SK-N-MC (cell line): ENCODE data around the gene CEP290.

Source experiments
- EZH2 ChIP-seq: fragments of 200-600 bp; sonication (generic); IDR thresholded peaks from one replicate; pipeline ENCODE4 v1.6.1; 2017; ENCODE audit warnings: antibody characterized with exemption
- POLR2AphosphoS5 ChIP-seq: IDR thresholded peaks from 2 replicates; pipeline ENCODE4 v1.6.1; 2012; ENCODE audit warnings: mild to moderate bottlenecking, low read depth, low read length, borderline replicate concordance

- TF ChIP-seq POLR2AphosphoS5 (no peak), EZH2 (no peak)
Measured at GRCh38 chr12:88108021-88108420, 33.9 kb downstream of the CEP290 start.
